Liver (tissue), 9 donors: ENCODE data around the gene ARL13B. TPM values are rescaled to one million over a fixed set of nuclear protein-coding genes. Genes with fewer than 3 reads are reported as not detected.

Experiments
- DNase-seq: peaks from one replicate; pipeline ENCODE4 v3.0.0-alpha.2; 2017; ENCODE audit warnings: low spot score
- H3K27ac ChIP-seq, 2 donors: one replicate each; pipeline ENCODE4 v1.7.0; 2013; ENCODE audit warnings: inconsistent platforms in 2 of 2, low read length in 2 of 2, control low read depth in 1 of 2, low read depth in 1 of 2, mild to moderate bottlenecking in 1 of 2
- H3K27me3 ChIP-seq, 4 donors: one replicate each; pipeline versions ENCODE4 v1.6.1 to v1.7.0; 2013; ENCODE audit warnings: low read length in 3 of 4, inconsistent platforms in 1 of 4, mild to moderate bottlenecking in 1 of 4, moderate library complexity in 1 of 4; ENCODE audit not compliant: control insufficient read depth in 4 of 4, insufficient read depth in 4 of 4
- H3K36me3 ChIP-seq, 4 donors: one replicate each; pipeline versions ENCODE4 v1.6.1 to v1.7.0; 2013; ENCODE audit warnings: low read length in 3 of 4, mild to moderate bottlenecking in 3 of 4, low read depth in 1 of 4, moderate library complexity in 1 of 4; ENCODE audit not compliant: control insufficient read depth in 4 of 4, insufficient read depth in 3 of 4
- H3K4me1 ChIP-seq, 4 donors: one replicate each; pipeline versions ENCODE4 v1.6.1 to v1.7.0; 2013; ENCODE audit warnings: low read length in 3 of 4, mild to moderate bottlenecking in 3 of 4, moderate library complexity in 1 of 4; ENCODE audit not compliant: control insufficient read depth in 4 of 4, insufficient read depth in 4 of 4
- H3K4me3 ChIP-seq, 3 donors: one replicate each; pipeline versions ENCODE4 v1.6.1 to v1.7.0; 2013; ENCODE audit warnings: low read length in 3 of 3, control low read depth in 1 of 3, low read depth in 1 of 3, mild to moderate bottlenecking in 1 of 3
- H3K9ac ChIP-seq, 2 donors: one replicate each; pipeline ENCODE4 v1.7.0; 2013; ENCODE audit warnings: low read length in 2 of 2, mild to moderate bottlenecking in 2 of 2, moderate library complexity in 2 of 2, control low read depth in 1 of 2, low read depth in 1 of 2
- H3K9me3 ChIP-seq, 4 donors: one replicate each; pipeline versions ENCODE4 v1.6.1 to v1.7.0; 2013; ENCODE audit warnings: low read length in 3 of 4; ENCODE audit not compliant: control insufficient read depth in 4 of 4
- ATF3 ChIP-seq: IDR thresholded peaks from 2 replicates; pipeline ENCODE4 v1.6.1; 2016; ENCODE audit warnings: antibody characterized with exemption
- CTCF ChIP-seq: fragments of 150-350 bp; IDR thresholded peaks from 2 replicates; pipeline ENCODE4 v1.5.1; 2017; ENCODE audit warnings: improper control_type of control experiment, low read depth, low read length; ENCODE audit not compliant: missing input control
- EGR1 ChIP-seq, 2 donors: IDR thresholded peaks; 2 replicates each; pipeline ENCODE4 v1.6.1; 2016 to 2018; ENCODE audit warnings: antibody characterized with exemption in 2 of 2, low read depth in 2 of 2
- FOXA1 ChIP-seq: IDR thresholded peaks from 2 replicates; pipeline ENCODE4 v1.6.1; 2016; ENCODE audit warnings: antibody characterized with exemption
- FOXA2 ChIP-seq: IDR thresholded peaks from 2 replicates; pipeline ENCODE4 v1.6.1; 2016; ENCODE audit warnings: antibody characterized with exemption
- GABPA ChIP-seq, 2 donors: IDR thresholded peaks in 1 of 2; conservative IDR thresholded peaks in 1 of 2; 2 replicates each; pipeline ENCODE4 v1.6.1; 2016; ENCODE audit warnings: antibody characterized with exemption in 2 of 2, mild to moderate bottlenecking in 1 of 2, moderate library complexity in 1 of 2
- HNF4A ChIP-seq, 2 donors: conservative IDR thresholded peaks; 2 replicates each; pipeline ENCODE4 v1.6.1; 2016; ENCODE audit warnings: antibody characterized with exemption in 2 of 2, mild to moderate bottlenecking in 2 of 2
- HNF4G ChIP-seq: IDR thresholded peaks from 2 replicates; pipeline ENCODE4 v1.6.1; 2016; ENCODE audit warnings: antibody characterized with exemption
- JUND ChIP-seq, 2 donors: IDR thresholded peaks; 2 replicates each; pipeline ENCODE4 v1.6.1; 2016; ENCODE audit warnings: antibody characterized with exemption in 2 of 2
- MAX ChIP-seq: IDR thresholded peaks from 2 replicates; pipeline ENCODE4 v1.6.1; 2016; ENCODE audit warnings: antibody characterized with exemption
- NR2F2 ChIP-seq: IDR thresholded peaks from 2 replicates; pipeline ENCODE4 v1.6.1; 2016; ENCODE audit warnings: antibody characterized with exemption
- RAD21 ChIP-seq, 2 donors: IDR thresholded peaks; 2 replicates each; pipeline ENCODE4 v1.6.1; 2016; ENCODE audit warnings: antibody characterized with exemption in 2 of 2, mild to moderate bottlenecking in 2 of 2
- REST ChIP-seq: IDR thresholded peaks from 2 replicates; pipeline ENCODE4 v1.6.1; 2016; ENCODE audit warnings: antibody characterized with exemption, mild to moderate bottlenecking
- RXRA ChIP-seq, 2 donors: IDR thresholded peaks; 2 replicates each; pipeline ENCODE4 v1.6.1; 2017 to 2018; ENCODE audit warnings: antibody characterized with exemption in 2 of 2, mild to moderate bottlenecking in 1 of 2
- SP1 ChIP-seq: IDR thresholded peaks from 2 replicates; pipeline ENCODE4 v1.6.1; 2018; ENCODE audit warnings: antibody characterized with exemption, mild to moderate bottlenecking
- TAF1 ChIP-seq: conservative IDR thresholded peaks from 2 replicates; pipeline ENCODE4 v1.6.1; 2016; ENCODE audit warnings: antibody characterized with exemption, mild to moderate bottlenecking
- YY1 ChIP-seq: IDR thresholded peaks from 2 replicates; pipeline ENCODE4 v1.6.1; 2016; ENCODE audit warnings: antibody characterized with exemption, mild to moderate bottlenecking
- ZBTB33 ChIP-seq: IDR thresholded peaks from 2 replicates; pipeline ENCODE4 v1.6.1; 2016; ENCODE audit warnings: antibody characterized with exemption
- WGBS: extraction: QIAGEN DNeasy Blood & Tissue Kit; methylation state at CpG from one replicate; pipeline ENCODE4 v1.1.7; 2013; 5-methylcytosine and 5-hydroxymethylcytosine counted together
- polyA plus RNA-seq, 2 donors: library from polyadenylated mRNA; stranded (reverse) in 1 of 2; unstranded in 1 of 2; fragments of 200-250 nt in 1 of 2; fragments of >200 nt in 1 of 2; fragmentation: Nextera tagmentation in 1 of 2; extraction: Ambion mirVana in 1 of 2; gene quantifications; one replicate each; pipeline versions ENCODE4 v1.2.1 to v1.2.3, GENCODE V29; 2013 to 2015
- total RNA-seq, 2 donors: library from RNA; depleted of rRNA; stranded (reverse); fragments of >200 nt; gene quantifications; one replicate each; pipeline ENCODE4 v1.2.3, GENCODE V29; 2014
- donor health status: healthy.
- donor health status: healthy.
- donor health status: healthy.
- donor health status: healthy.
- donor health status: healthy.

Gene ARL13B
- total and polyA plus RNA-seq, 4 donors: 3.0 to 5.8 (median 3.5) TPM

- WGBS: 82% methylated on average over 1 of the region's 1 CpG
- no peak overlapping the region for H3K27ac ChIP-seq
- TF ChIP-seq SP1: no peak
- TF ChIP-seq NR2F2: no peak
- no peak for TF ChIP-seq FOXA1
- TF ChIP-seq FOXA2: no peak
- no peak for TF ChIP-seq EGR1 (IDR thresholded peaks at IDR 0.05; ENCODE audit: low read depth in 2 of 2)
- H3K4me3 ChIP-seq: no peak overlapping the region
- H3K9ac ChIP-seq: no peak overlapping the region
- H3K27me3 ChIP-seq: no peaks in the 10 kb centered on the region
- H3K36me3 ChIP-seq: peaks cover 3 to 6% (median 3%) of the 10 kb centered on the region in 4 donors
- DNase-seq: no peak
- H3K4me1 ChIP-seq: peaks cover 0 to 22% (median 13%) of the 10 kb centered on the region in 4 donors
- H3K9me3 ChIP-seq: no peaks in the 10 kb centered on the region
These were observed 85.2 kb downstream of the ARL13B start for GRCh38 chr3:94065122-94065521.

GRCh38 chr3:94065819-94066480 lies 86.0 kb downstream of the ARL13B start:
- WGBS: 91% methylated on average over 1 of the region's 1 CpG
- H3K4me3 ChIP-seq: no peak overlapping the region

More at GRCh38 chr3:94065819-94066480, 86.0 kb downstream of the ARL13B start:
- Histone ChIP-seq H3K27me3 (no peaks in the 10 kb centered on the region), H3K9ac (no peak overlapping the region), H3K9me3 (no peaks in the 10 kb centered on the region), H3K27ac (no peak overlapping the region), H3K4me1 (peaks cover 0 to 22% (median 13%) of the 10 kb centered on the region in 4 donors), H3K36me3 (peaks cover 0 to 3% (median 2%) of the 10 kb centered on the region in 4 donors)
- TF ChIP-seq RAD21 (IDR thresholded peaks at IDR 0.05) (no peak), SP1 (no peak), NR2F2 (no peak), GABPA (IDR thresholded peaks at IDR 0.05 in 1 of 2, conservative IDR thresholded peaks at IDR 0.05 in 1 of 2) (no peak), ZBTB33 (no peak), EGR1 (IDR thresholded peaks at IDR 0.05; ENCODE audit: low read depth in 2 of 2) (no peak), TAF1 (no peak), MAX (no peak), ATF3 (no peak), YY1 (no peak), HNF4G (no peak), FOXA2 (no peak), RXRA (IDR thresholded peaks at IDR 0.05) (no peak), HNF4A (conservative IDR thresholded peaks at IDR 0.05) (no peak), JUND (IDR thresholded peaks at IDR 0.05) (no peak), REST (no peak), FOXA1 (no peak), CTCF (no peak)
- DNase-seq: no peak
